Activated T-cell treated with anti-CD3 and anti-CD28 coated beads, Interleukin-2, amount 50 U/mL, for 1 hour (primary cell): ENCODE data around the gene LHX3.

Experiments used
- DNase-seq: peaks from one replicate; pipeline ENCODE4 v3.0.0-alpha.2; 2020

Gene LHX3

GRCh38 chr9:136174779-136175615 lies 29.9 kb downstream of the LHX3 start:
- DNase-seq, result no peak

DNA sequence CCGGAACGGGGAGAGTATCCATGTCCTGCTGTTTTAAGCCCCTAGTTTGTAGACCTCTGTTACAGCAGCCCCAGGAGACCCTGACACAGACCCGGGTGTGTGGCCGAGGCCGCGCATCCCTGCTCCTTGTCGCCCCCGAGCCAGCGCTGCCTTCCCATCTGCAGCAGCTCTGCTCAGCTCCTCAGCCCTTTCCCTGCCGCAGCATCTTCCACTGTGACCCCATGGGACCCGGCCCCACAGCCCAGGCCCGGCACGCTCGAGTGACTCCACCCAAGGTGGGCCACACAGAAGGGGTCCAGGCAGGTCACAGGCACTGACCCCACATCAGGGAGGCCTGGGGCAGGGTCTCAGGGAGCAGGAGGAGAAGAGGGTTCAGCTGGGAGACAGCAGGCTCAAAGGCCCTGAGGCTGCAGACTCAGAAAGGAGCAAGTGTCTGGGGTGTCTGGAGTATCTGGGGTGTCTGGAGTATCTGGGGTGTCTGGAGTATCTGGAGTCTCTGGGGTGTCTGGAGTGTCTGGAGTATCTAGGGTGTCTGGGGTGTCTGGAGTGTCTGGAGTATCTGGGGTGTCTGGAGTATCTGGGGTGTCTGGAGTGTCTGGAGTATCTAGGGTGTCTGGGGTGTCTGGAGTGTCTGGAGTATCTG lies 31.2 kb downstream of the LHX3 start:
- DNase-seq, result no peak

DNA sequence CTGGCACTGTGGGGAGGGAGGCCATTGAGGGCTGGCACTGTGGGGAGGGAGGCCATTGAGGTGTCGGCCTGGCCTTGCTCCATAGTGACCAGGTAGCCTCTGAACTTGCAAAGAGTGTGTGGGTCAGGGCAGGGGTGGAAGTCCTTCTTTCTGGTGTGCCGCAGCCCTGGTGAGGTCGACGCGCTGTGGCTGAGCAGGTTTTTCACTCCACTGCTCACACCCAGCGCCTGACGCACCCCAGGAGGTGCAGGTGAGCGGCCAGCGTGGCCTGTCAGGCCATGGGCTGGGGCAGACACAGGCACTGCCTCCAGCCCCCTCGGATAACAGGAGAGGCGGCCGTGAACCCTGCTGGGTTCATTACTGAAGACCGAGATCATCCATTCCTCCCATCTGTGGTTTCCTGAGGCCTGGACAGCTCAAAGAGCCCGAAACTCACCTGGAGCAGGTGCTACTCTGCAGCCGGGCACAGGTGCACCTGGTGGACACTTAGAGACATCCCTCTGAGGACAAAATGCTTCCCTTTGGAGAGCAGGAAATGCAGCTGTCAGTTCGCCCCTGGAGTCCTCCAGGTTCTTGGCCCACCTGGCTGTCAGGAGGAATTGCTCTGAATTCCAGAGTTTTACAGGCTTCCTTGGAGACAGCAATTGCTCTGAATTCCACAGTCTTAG lies 32.4 kb downstream of the LHX3 start:
- no peak for DNase-seq

- no peak for DNase-seq
Observed at GRCh38 chr9:136171801-136172411, 33.0 kb downstream of the LHX3 start.

DNA sequence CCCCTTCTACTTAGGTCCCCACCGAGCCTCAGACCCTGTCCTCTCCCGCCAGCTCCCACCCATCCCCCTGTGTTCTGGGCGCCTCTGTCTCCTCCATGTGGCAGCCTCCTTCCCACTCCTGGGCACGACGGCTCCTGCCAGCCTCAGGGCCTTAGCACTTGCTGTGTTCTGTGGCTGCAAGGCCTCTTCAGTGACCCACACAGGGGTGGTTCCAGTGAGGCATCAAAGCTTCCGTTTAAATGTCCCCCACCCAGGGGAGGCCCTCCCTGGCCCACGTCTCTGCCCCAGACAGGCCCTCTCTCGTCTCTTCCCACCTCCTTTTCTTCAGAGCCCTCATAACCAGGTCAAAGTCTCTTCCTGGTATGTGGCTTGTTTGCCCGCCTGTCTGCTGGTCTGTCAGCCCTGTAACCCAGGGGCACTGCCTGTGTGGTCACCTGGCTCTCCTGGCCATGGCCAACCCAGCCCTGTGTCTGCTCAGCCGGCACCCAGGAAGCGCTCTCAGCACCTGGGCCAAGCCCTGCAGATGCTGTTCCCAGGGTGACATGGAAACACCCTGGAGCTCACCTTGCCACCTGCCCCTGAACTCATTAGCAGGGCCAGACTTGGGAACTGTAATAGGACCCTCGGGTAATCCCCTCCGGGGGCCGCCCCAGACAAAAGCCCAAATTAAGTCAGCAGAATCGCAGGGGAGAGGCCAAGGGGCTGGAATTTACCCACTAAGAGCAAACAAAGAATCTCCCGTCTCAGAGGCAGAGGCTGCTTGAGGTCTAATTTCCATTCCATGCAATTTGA lies 33.7 kb downstream of the LHX3 start:
- no peak for DNase-seq

DNA sequence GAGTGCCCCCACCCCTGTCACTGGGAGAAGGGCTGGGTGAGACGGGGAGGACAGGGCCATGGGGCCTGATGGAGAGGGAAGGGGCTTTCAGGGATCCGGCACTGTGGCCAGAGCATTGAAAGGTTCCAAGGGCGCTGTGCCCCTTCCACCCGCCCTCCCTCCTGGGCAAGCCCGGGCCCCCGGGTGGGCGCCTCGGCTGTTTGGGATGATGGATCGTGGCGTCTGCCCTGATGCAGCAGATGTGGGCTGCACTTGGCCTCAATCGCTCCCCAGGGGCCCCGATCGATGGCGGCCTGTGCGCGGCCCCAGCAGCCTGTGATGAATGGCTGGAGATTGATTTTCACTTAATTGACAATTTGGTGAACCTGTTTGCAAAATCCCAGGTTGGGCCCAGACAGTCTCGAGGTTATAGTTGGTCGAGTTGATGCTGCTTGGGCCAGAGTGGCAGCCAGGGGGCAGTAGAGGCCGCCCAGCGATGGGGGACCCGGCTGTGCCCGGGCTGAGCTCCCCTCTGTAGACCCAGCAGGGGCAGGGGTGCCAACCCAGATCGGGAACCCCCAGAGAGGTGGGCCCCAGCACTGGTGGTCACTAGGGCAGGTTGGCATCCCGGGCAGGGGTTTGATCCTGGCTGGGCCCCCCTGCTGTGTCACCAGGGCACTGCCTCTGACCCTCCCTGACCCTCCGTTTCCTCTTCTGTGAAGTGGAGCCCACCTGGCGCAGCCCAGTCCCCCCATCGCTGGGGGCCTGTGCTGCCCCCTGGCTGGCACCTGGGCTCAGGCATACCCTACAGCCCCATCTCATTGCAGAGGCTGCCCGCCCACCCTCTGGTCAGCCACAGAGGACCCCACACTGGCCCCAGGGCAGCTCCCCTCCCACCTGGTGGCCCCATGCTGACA lies 34.7 kb downstream of the LHX3 start:
- DNase-seq, result peak; percentile 58

- no peak for DNase-seq
Observed at GRCh38 chr9:136169495-136169894, 35.4 kb downstream of the LHX3 start.

DNA sequence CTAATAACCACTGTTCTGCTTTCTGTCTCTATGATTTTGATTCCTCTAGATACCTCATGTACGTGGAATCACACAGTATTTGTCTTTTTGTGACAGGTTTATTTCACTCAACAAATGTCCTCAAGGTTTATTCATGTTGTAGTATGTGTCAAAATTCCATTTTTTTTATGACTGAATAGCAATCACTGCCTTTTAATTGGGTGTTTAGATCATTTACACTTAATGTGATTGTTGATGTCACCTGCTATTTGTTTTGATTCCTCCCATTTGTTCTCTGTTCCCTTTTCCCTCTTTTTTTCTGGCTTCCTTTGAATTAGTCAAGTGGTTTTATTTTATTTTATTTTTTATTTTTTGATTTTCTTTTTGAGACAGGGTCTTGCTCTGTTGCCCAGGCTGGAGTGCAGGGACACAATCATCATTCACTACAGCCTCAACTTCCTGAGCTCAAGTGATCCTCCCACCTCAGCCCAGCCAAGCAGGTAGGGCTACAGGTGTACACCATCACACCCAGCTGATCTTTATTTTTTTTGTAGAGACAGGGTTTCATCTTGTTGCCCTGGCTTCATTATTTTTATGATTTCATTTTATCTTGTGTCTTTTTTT lies 41.6 kb downstream of the LHX3 start:
- no peak for DNase-seq

DNA sequence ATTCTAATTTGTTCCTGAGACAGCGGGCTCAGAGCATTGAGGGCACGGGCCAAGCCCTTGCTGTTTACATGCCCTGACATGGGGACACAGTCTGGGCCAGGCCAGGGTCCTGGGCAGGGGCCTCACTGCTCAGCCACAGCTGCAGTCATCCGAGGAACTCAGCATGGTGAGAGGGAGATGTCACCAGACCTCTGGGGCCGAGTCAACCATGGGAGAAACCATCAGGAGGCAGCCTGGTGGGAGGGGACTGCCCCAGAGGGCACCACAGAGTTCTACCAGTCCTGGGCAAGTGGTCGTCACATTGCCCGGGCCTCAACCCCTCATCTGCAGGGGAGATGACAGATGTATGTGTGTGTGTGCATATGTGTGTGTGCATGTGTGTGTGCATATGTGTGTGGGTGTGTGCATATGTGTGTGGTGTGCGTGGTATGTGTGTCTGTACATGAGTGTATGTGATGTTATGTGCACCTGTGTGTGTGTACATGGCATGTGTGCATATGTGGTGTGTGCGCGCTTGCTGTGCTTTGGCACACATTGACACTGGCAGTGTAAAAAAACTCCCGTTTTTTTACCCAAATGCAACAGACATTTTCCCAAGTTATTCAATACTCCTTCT lies 43.8 kb downstream of the LHX3 start:
- DNase-seq, result no peak

DNA sequence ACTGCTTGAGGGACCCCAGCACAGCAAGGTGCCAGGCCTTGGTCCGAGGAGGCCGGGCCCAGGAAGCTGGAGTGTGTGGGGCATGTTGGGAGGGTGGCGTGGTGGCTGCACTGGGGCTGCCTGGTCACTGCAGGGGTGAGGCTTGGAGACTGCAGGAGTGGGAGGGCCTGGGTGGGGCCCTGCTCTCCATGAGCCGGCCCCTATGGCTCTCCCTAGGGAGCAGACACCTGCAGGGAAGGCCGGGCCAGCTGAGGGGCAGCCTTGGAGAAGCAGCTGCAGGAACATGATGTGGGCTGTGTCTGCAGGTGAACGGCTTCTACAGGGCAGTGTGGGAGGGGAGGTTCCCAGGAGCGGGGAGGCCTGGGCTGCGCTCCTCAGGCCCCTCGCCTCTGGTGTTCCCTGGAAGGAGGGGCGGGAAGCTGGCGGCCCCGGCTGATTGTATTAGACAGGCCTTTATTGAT lies 44.5 kb downstream of the LHX3 start:
- no peak for DNase-seq

DNA sequence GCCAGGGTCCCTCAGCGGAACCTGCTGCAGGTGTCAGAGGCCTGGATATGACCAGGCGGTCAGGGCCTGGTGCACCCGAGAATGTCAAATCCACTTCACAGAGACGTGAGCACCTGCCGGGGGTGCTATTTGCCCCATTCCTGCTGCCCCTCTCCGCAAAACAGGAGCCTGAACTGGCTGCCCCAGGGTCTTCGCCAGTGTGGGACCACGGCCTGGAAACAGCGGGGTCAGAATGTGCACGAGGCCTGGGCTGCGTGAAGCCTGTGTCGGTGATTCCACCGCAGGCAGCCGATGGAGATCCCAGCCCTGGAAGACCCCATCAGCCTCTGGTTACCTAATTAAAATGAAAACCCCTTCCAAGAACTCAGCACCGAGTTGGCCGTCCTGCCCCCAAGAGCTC lies 45.1 kb downstream of the LHX3 start:
- no peak for DNase-seq

DNA sequence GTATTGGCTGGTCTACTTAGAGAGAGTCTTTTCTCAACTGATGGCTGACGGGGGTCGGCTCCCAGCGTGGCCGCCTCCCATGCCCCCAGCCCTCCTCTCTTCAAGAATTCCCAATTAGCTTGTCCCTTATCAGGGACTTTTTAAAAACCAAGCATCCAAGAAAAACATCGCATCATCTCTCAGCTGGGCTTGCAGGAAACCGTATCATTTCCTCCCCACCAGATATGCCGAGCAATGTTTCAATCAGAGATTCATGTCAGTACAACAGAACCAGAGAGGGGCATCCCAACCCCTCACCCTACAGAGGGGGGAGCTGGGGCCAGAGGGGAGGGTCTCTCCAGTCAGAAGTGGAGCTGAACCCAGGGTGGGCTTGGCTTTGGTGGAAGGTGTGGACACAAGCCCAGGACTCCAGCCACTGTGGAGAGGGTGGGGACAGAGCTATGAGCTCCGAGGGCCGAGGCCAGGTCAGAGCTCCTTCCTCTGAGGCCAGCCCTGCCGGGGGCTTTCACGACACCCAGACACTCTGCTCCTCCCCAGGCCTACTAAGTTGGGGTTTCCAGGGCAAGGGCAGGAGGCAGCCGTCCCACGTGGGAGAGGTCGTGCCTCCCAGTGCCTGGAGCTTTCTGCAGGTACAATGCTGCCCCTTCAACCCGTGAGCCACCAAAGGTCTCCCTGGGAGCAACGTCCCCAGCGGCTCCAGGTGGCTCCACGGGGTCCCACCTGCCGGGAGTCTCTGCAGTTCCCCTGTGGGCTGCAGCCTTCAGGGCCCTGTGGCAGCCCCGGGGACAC lies 47.3 kb downstream of the LHX3 start:
- no peak for DNase-seq

DNA sequence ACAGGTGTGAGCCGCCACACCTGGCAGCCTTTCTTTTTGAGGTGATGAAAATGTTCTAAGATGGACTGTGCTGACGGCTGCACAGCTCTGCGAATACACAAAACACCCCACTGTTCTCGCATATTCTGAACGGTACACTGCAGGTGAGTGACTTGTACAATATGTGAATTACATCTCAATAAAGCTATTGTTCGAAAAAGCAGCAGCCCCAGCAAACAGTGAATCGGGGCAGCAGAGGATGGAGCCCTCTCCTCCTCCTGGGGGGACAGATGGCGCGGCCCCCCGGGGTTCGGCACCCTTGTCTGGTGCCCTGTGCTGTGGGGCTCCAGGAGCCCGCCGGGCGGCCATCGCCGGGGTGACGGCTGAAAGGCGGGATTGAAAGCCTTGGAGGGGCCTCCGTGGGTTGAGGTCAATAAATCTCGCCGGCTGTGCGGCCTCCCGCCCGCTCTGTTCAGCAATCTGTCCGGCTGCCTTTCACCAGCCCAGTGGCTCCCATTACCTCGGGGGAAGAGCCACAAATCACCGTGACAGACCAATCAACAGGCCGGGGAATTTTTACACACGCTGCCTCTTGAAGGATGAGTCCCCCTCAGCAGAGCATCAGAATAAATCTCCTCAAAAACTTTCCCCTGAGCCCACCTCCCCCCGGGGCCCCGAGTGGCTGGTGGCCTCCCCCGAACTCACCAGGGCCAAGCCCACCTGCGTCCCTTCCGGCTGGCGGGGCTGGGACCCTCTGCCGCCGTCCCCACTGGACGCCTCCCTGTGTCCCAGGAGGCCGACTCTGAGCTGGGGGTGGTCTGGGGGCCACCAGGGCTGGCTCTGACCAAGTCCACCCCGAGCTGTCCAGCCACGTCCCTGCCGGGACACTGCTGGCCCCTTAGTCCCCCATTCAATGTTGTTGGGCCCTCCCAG lies 48.5 kb downstream of the LHX3 start:
- no peak for DNase-seq

GRCh38 chr9:136155576-136155975 lies 49.4 kb downstream of the LHX3 start:
- DNase-seq, result no peak

DNA sequence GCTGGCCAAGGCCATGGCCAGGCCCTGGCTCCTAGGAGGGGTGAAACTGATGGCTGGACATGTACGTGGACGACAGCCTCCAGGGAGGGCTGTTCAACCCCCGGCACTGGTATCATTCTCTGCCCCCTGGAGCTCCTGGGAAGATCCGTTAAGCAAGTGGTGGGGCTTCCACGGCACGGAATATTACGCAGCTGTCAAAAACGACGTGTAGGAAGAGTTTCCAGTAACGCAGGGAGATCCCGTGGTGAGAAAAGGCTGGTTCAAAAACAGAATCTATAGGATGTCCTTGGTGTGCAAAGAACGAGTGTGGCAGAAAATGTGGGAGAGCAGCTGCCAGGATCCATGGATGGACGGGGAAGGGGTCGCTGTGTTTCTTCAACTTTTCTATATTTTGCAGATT lies 50.0 kb downstream of the LHX3 start:
- no peak for DNase-seq

DNA sequence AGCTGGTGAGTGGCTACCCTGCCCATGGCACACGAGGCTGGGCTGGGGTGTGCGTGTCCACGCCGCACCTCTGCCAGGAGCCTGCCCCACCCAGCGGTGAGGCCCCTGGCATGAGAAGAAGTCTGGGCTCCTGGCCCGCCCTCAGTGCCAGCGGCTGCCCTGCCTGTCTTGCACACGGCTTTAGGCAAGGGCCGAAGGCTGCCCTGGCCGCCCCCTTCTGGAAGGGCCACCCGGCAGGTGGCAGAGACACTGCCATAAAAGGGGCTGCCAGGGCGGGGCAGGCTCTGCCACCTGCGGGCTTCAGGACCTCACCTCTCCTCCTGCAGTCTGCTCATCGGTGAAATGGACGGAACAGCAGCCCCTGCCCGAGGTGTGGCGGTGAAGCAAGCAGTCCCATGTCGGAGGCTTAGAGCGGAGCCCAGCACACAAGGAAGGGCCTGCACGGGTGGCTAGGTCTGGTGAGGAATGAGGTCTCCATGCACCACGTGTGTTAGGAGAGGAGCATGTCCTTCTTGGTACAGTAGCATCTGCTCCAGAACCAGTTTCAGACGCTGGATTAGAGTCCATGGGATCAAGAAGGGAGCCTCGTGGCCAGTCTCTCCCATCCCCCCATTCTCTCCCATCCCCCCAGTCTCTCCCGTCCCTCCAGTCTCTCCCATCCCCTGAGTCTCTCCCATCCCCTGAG lies 51.4 kb downstream of the LHX3 start:
- DNase-seq, result no peak

DNA sequence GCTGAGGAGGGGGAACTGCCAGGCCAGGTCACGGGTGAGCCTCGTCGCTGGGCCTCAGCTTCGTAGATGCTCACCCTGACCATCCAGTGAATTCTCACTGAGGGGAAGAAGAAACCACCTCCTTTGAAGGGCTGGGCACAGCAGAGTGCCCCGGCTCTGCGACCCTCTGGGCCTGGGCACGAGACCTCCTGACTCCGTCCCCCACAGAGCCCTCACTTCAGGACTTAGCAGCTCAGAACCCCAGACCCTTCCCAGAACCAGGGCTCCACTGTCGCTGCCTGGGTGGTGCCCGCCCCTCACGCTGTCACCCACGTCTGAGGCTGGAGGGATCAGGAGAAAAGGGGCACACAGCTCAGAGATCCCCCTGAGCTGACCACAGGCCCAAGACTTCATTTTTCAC lies 52.0 kb downstream of the LHX3 start:
- no peak for DNase-seq

DNA sequence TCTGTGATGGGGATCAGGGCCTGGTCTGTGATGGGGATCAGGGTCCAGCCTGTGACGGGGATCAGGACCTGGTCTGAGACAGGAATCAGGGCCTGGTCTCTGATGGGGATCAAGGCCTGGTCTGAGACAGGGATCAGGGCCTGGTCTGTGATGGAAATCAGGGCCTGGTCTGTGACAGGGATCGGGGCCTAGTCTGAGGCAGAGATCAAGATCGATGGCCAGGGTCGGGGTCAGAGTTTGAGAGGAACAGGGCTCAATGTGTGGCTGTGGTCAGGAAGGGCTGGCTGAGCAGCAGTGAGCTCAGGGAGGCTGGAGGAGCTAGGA lies 52.4 kb downstream of the LHX3 start:
- no peak for DNase-seq
